Prostate gland (tissue), 2 donors: ENCODE results near the gene ATE1. TPM values are rescaled to one million over a fixed set of nuclear protein-coding genes. Genes with fewer than 3 reads are reported as not detected.
A peak's percentile ranks its signal among the peaks of the same experiment; 100 is the strongest.

Experiments used
- DNase-seq: peaks from one replicate; pipeline ENCODE4 v3.0.0-alpha.2; 2019; ENCODE audit warnings: low spot score
- H3K27ac ChIP-seq, 2 donors: fragments of 200-600 bp; sonication (generic); 2 replicates each; pipeline ENCODE4 v1.5.1; 2017 to 2019
- H3K27me3 ChIP-seq: fragments of 200-600 bp; sonication (generic); replicated peaks from 2 replicates; pipeline ENCODE4 v1.5.1; 2019; ENCODE audit not compliant: insufficient read depth
- H3K36me3 ChIP-seq, 2 donors: fragments of 200-600 bp; sonication (generic); 1 replicate in 1 of 2; 2 replicates in 1 of 2; pipeline versions ENCODE4 v1.5.1 to v1.8.1; 2017 to 2019
- H3K4me1 ChIP-seq: fragments of 200-600 bp; sonication (generic); replicated peaks from 2 replicates; pipeline ENCODE4 v1.5.1; 2019
- H3K4me3 ChIP-seq, 2 donors: fragments of 200-600 bp; sonication (generic); 2 replicates each; pipeline ENCODE4 v1.5.1; 2017 to 2019
- H3K9me3 ChIP-seq: fragments of 200-600 bp; sonication (generic); 2 replicates; pipeline ENCODE4 v1.5.1; 2017
- CTCF ChIP-seq, 4 experiments: fragments of 200-600 bp in 2 of 4; fragments of 450-650 bp in 2 of 4; sonication (generic) in 2 of 4; IDR thresholded peaks; 1 replicate in 3 of 4; 2 replicates in 1 of 4; pipeline ENCODE4 v1.5.1; 2016 to 2019; ENCODE audit warnings: antibody characterized with exemption in 4 of 4, mild to moderate bottlenecking in 2 of 4, moderate library complexity in 2 of 4
- POLR2A ChIP-seq: fragments of 450-650 bp; IDR thresholded peaks from one replicate; pipeline ENCODE4 v1.6.1; 2016; ENCODE audit warnings: antibody characterized with exemption, mild to moderate bottlenecking
- POLR2AphosphoS5 ChIP-seq: sonication (generic); formaldehyde crosslinking; IDR thresholded peaks from one replicate; pipeline ENCODE4 v1.6.1; 2017; ENCODE audit warnings: antibody characterized with exemption
- WGBS: methylation state at CpG from one replicate; pipeline ENCODE4 v1.1.5; 2018; 5-methylcytosine and 5-hydroxymethylcytosine counted together
- intact Hi-C: fragments of 100-400 bp; cut with DNase I; formaldehyde crosslinking; loops from one replicate; pipeline ENCODE4 v1.14.2; 2022
- total RNA-seq, 2 donors: library from RNA; depleted of rRNA; stranded (reverse); fragments of >200 nt; gene quantifications; one replicate each; pipeline ENCODE4 v1.1.0, GENCODE V29; 2016

Gene ATE1
- total RNA-seq, 2 donors from 2014 or later: 29.9 to 36.2 TPM

DNA sequence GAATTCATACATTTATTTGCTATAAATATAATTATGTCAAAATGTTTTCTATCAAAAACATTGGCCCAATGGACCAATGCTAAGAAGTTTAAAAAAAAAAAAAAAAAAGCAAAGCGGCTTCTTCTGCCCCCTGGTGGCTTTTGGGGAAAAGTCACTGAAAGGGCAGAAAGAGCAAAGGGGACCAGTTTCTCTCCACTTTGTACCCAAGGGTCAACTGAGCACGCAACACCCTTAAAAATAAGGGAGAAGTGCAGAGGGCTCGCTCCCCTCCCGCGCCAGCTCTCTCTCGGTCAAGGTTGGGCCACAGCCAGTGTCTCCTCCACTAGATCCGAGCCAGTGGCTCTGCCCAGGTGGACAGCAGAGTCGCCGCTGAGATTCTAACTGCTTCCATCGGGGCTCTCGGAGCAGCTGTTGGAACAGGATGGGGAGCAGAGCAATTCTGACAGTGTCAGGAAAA is 193.2 kb downstream of the ATE1 start:
- no peak for TF ChIP-seq POLR2AphosphoS5
- TF ChIP-seq CTCF (IDR thresholded peaks at IDR 0.05): peak; percentile 44 to 48 (median 46)
- Histone ChIP-seq H3K36me3 (no peaks in the 10 kb centered on the region), H3K4me1 (no peaks in the 10 kb centered on the region), H3K9me3 (no peaks in the 10 kb centered on the region), H3K4me3 (no peak overlapping the region), H3K27ac (no peak overlapping the region), H3K27me3 (no peaks in the 10 kb centered on the region)
- DNase-seq: no peak
- WGBS: 49% methylated on average over 11 of the region's 11 CpGs
- intact Hi-C loops: loop anchor here (5.0 kb wide), 2 partner anchors 122 to 792 kb away; no protein-coding TSS in a partner anchor

DNA sequence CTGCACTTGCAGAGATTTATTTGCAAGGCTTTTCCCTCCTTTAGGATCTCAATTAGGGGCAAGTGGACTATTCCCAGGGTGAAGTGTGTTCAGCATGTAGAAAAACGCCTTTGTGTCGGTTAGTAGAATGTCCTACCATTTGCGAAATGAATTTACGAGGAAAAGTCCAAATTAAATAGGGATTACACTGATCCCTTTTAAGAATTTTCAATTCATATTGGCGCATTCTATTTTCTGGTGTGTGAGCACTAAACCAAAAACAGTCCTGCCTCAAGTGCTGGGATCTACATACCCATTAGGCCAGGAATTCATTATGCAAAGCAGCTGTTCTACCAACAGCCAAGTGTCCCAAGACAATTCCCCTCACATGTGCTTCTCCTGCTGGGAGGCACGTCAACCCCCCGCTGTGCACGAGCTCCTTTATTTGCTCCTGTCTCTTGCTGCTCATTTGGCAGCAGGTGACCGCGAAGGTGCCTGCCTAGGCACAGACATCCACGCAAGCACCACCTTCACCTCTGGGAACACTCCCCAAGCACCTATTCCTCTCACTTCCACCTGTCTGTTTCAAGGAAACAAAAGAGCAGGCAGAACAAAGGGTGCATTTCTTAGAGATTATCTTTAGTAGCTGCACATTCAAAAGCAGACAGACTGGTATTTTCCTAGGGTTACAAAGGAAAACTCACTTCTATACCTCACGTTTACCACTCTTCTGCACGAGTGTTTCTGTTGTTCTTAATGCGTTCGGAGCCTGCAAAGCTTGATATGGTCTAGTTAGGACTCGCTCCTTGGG is 195.0 kb downstream of the ATE1 start:
- intact Hi-C loops: loop anchor here (5.0 kb wide), 2 partner anchors 121 to 791 kb away; no protein-coding TSS in a partner anchor
- TF ChIP-seq POLR2AphosphoS5 (no peak), POLR2A (no peak), CTCF (IDR thresholded peaks at IDR 0.05) (no peak)
- H3K36me3 ChIP-seq: no peaks in the 10 kb centered on the region
- H3K9me3 ChIP-seq: no peaks in the 10 kb centered on the region
- 57% methylated on average over 16 of the region's 16 CpGs for WGBS
- DNase-seq: no peak
- H3K27me3 ChIP-seq: no peaks in the 10 kb centered on the region
- H3K4me1 ChIP-seq: no peaks in the 10 kb centered on the region
- H3K27ac ChIP-seq: no peak overlapping the region
- no peak overlapping the region for H3K4me3 ChIP-seq

GRCh38 chr10:121732172-121732571 is 195.7 kb downstream of the ATE1 start:
- Histone ChIP-seq H3K4me3 (no peak overlapping the region), H3K4me1 (no peaks in the 10 kb centered on the region), H3K36me3 (no peaks in the 10 kb centered on the region), H3K9me3 (no peaks in the 10 kb centered on the region), H3K27me3 (no peaks in the 10 kb centered on the region), H3K27ac (no peak overlapping the region)
- no peak for DNase-seq
- 81% methylated on average over 3 of the region's 3 CpGs for WGBS
- intact Hi-C loops: loop anchor here (5.0 kb wide), 2 partner anchors 120 to 790 kb away; no protein-coding TSS in a partner anchor
- no peak for TF ChIP-seq POLR2AphosphoS5
- TF ChIP-seq CTCF (IDR thresholded peaks at IDR 0.05): no peak
- no peak for TF ChIP-seq POLR2A

DNA sequence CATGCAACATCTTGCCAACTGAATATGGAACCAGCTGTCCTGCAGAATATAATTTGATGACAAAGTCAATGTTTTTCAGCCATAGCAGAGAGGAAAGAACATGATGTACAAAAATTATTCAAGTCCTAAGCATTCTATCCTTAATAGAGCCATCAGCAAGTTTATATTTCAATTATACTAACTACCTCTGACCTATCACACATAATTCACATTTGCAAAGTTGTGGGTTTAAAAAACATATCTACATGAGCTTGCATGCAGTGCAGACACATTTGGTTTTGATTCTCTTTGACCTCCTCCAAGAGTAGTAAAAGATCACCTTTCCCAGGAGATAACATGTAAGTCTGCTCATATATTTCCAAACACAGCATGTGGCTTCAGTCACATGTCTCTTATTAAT is 203.5 kb downstream of the ATE1 start:
- Histone ChIP-seq H3K9me3 (no peaks in the 10 kb centered on the region), H3K4me3 (no peak overlapping the region), H3K27ac (no peak overlapping the region), H3K4me1 (no peaks in the 10 kb centered on the region), H3K27me3 (no peaks in the 10 kb centered on the region), H3K36me3 (no peaks in the 10 kb centered on the region)
- intact Hi-C loops: no loop called here
- DNase-seq: no peak
- no peak for TF ChIP-seq CTCF (IDR thresholded peaks at IDR 0.05)
- no peak for TF ChIP-seq POLR2AphosphoS5
- no peak for TF ChIP-seq POLR2A

DNA sequence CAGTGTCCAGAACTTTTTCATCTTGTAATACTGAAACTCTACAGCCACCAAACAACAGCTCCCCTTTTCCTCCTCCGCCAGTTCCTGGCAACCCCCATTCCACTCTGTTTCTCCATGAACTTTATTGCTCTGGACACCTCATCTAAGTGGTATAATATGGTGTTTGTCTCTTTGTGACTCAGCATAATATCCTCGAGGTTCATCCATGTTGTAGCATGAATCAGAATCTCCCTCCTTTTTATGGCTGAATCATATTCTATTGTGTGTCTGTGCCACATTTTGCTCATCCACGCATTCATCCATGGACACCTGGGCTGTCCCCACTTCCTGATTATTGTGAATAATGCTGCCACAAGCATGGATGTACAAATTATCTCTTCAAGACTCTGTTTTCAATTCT is 205.2 kb downstream of the ATE1 start:
- no peaks in the 10 kb centered on the region for H3K9me3 ChIP-seq
- no peak overlapping the region for H3K27ac ChIP-seq
- 71% methylated on average over 3 of the region's 3 CpGs for WGBS
- no peak for DNase-seq
- no peaks in the 10 kb centered on the region for H3K27me3 ChIP-seq
- H3K4me1 ChIP-seq: no peaks in the 10 kb centered on the region
- intact Hi-C loops: no loop called here
- H3K4me3 ChIP-seq: no peak overlapping the region
- H3K36me3 ChIP-seq: no peaks in the 10 kb centered on the region
- TF ChIP-seq CTCF (IDR thresholded peaks at IDR 0.05) (no peak), POLR2AphosphoS5 (no peak), POLR2A (no peak)
